HFF-Myc (cell line): ENCODE measurements around the gene FUT7.

ENCODE experiments used
- DNase-seq: peaks from one replicate; pipeline ENCODE4 v3.0.0-alpha.2; 2011; ENCODE audit warnings: low read depth; ENCODE audit errors: extremely low read depth
- H3K4me3 ChIP-seq: replicated peaks from 2 replicates; pipeline ENCODE4 v1.5.1; 2011; ENCODE audit warnings: low read depth, mild to moderate bottlenecking, control low read depth, low read length
- TF ChIP-seq, protein P1 (sequence below): IDR thresholded peaks from 2 replicates; pipeline ENCODE4 v1.5.1; 2012; ENCODE audit warnings: mild to moderate bottlenecking, low read depth, low read length, control low read depth; ENCODE audit errors: missing control alignments

FUT7 gene

DNA sequence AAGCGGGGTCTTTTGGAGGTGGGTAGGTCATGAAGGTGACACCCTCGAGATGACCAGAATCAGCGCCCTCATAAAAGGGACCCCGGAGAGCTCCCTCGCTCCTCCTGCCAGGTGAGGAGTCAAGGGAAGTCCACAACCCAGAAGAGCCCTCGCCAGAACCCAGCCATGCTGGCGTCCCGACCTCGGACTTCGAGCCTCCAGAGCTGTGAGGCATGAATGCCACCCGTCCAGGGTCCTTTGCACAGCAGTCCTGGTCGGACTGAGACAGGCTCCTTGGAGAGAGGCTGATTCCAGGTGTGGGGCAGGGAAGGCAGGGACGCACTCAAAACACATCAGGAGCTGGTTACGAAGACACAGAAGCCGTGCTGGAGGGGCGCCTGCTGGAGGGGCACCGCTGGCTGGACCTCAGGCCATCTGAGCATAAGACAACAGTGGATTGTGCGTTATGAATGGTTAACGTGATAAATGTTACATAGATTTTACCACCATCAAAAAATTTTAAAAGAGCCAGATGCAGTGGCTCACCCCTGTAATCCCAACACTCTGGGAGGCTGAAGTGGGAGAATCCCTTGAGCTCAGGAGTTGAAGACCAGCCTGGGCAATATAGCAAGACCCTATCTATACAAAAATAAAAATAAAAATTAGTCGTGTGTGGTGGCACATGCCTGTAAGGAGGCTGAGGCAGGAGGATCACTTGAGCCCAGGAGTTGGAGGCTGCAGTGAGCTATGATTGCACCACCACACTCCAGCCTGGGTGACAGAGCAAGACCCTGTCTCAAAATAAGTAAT, 29.8 kb downstream of the FUT7 start:
- no peak overlapping the region for H3K4me3 ChIP-seq
- no peak for DNase-seq
- TF ChIP-seq, protein P1, sequence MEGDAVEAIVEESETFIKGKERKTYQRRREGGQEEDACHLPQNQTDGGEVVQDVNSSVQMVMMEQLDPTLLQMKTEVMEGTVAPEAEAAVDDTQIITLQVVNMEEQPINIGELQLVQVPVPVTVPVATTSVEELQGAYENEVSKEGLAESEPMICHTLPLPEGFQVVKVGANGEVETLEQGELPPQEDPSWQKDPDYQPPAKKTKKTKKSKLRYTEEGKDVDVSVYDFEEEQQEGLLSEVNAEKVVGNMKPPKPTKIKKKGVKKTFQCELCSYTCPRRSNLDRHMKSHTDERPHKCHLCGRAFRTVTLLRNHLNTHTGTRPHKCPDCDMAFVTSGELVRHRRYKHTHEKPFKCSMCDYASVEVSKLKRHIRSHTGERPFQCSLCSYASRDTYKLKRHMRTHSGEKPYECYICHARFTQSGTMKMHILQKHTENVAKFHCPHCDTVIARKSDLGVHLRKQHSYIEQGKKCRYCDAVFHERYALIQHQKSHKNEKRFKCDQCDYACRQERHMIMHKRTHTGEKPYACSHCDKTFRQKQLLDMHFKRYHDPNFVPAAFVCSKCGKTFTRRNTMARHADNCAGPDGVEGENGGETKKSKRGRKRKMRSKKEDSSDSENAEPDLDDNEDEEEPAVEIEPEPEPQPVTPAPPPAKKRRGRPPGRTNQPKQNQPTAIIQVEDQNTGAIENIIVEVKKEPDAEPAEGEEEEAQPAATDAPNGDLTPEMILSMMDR: no peak

GRCh38 chr9:137000177-137000930, 31.5 kb downstream of the FUT7 start:
- no peak overlapping the region for H3K4me3 ChIP-seq
- DNase-seq: no peak
- TF ChIP-seq, protein P1: no peak

- TF ChIP-seq, protein P1: no peak
- H3K4me3 ChIP-seq: no peak overlapping the region
- DNase-seq: no peak
Measured at GRCh38 chr9:136997830-136998234, 34.1 kb downstream of the FUT7 start.

- TF ChIP-seq, protein P1: no peak
- no peak overlapping the region for H3K4me3 ChIP-seq
- no peak for DNase-seq
Measured at GRCh38 chr9:136997371-136997770, 34.5 kb downstream of the FUT7 start.

DNA sequence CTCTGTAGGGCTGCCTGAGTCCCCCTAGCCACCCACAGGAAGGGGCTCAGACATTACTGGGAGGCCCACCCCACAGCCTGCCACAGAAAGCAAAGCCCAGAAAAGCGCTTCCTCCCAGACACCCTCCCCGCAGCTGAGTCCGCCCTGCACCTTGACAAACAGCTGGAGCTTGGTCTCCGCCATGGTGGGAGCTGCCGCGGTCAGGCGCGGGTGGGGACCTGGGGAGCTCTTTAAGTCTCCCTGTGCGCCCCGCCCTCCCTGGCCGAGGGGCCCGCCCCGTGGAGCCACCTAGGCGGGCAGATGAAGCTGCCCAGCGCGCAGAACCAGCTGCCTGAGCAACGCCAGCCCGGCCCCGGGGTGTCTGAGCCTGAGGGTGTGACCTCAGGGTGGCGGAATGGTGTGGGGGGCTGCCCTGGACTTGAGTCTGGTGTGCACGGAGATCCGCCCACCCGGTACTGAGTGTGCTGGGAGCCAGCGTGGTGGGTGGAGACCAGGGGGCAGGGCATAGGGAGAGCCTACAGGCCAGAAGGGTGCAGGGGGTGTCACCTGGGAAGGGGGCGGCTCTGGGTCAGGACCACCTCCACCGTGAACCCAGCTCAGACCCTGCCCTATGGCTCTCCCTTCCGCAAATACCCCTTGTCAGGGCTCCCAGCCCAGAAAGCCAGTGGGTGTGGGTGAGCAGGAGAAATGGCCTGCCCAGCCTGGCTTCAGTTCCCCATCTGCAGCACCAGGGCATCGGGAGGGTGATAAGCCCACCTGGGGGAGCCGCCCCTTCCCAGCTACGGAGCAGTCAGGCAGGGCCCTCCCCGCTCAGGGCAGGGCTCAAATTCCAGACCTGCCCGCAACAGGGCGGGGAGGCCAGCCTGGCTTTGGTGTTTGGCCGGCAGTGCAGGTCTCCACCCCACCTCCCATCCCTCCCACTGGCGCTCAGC, 35.3 kb downstream of the FUT7 start, which contains the start of gene CLIC3:
Gene CLIC3 (minus strand): TSS at position 208 of the 932 bp plus-strand sequence. CDS start 25 bp downstream, at position 183.
- no peak within 1 kb of the TSS for H3K4me3 ChIP-seq
- no peak for DNase-seq
- TF ChIP-seq, protein P1: no peak

DNA sequence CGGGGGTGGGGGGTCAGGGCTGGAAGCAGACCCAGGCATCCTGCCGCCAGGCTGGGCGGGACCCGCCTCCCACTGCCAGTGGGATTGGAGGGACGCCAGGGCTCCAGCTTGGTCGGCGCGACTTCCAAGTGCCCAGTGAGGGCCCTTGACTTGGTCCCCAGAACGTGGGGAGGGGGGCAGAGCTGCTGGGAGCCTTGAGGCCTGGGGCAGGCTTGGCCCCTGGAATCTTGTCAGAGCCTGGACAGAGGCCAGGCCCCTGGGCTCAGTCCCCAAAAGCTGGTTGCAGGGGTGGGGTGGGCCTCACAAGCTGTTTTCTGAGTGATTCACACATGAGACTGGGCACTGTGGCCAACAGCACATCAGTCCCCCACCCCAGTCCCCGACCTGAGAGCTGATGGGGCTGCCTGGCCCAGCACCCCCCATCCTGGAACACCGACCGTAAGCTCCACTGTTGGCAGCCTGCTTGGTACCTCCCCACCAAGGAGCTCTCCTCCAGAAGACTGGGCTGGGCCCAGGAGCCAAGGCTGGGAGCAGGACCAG, 36.0 kb downstream of the FUT7 start:
- H3K4me3 ChIP-seq: no peak overlapping the region
- no peak for DNase-seq

More for the DNA sequence above, 36.0 kb downstream of the FUT7 start:
- TF ChIP-seq, protein P1: no peak
